RWPE1 (cell line): Measurements from ENCODE around the gene CPLX3.
A peak's percentile ranks its signal among the peaks of the same experiment; 100 is the strongest.

ENCODE experiments used
- CTCF ChIA-PET: fragments of 350-600 bp; sonication (Branson Sonifier 250); formaldehyde crosslinking; extraction: SDS; loops from one replicate; lab custom pipeline; 2021; lab: Yijun Ruan, JAX
- POLR2A ChIA-PET: fragments of 400-600 bp; formaldehyde crosslinking; extraction: SDS; loops from one replicate; lab custom pipeline; 2020; ENCODE audit warnings: antibody characterized with exemption; ENCODE audit not compliant: low non-redundant PET; lab: Yijun Ruan, JAX
- DNase-seq: peaks from one replicate; pipeline ENCODE4 v3.0.0; 2012; ENCODE audit warnings: low spot score
- H3K27ac ChIP-seq: fragments of 450-650 bp; 2 replicates; pipeline ENCODE4 v1.5.1; 2017
- CTCF ChIP-seq: fragments of 450-650 bp; conservative IDR thresholded peaks from 2 replicates; pipeline ENCODE4 v1.5.1; 2017; ENCODE audit warnings: low read depth, mild to moderate bottlenecking

The CPLX3 gene

GRCh38 chr15:74798388-74799254 lies 27.8 kb upstream of the CPLX3 start:
- peak overlapping the region; percentile 93 for H3K27ac ChIP-seq
- POLR2A ChIA-PET, result no interaction called here
- no peak for TF ChIP-seq CTCF
- no peak for DNase-seq
- CTCF ChIA-PET, result interaction anchor here (0.6 to 2.6 kb wide), 7 partner anchors 10 to 215 kb away, joined by 3 to 43 read pairs (median 10); partner anchors contain the start of gene CSK

- ChIA-PET POLR2A (no interaction called here), CTCF (interaction anchor here (0.6 to 2.6 kb wide), 12 partner anchors 9 to 167 kb away, joined by 3 to 43 read pairs (median 4); partner anchors contain the start of gene CSK)
- peak overlapping the region; percentile 93 for H3K27ac ChIP-seq
- no peak for DNase-seq
- no peak for TF ChIP-seq CTCF
These were observed 27.1 kb upstream of the CPLX3 start for GRCh38 chr15:74799255-74799855.

GRCh38 chr15:74799856-74800558 lies 26.4 kb upstream of the CPLX3 start:
- ChIA-PET POLR2A (no interaction called here), CTCF (interaction anchor here (0.7 to 2.6 kb wide), 13 partner anchors 8 to 165 kb away, joined by 3 to 43 read pairs (median 4); partner anchors contain the start of gene CSK)
- peak overlapping the region; percentile 93 for H3K27ac ChIP-seq
- TF ChIP-seq CTCF, result peak; percentile 98
- peak; percentile 98 for DNase-seq

GRCh38 chr15:74800559-74801094 lies 25.8 kb upstream of the CPLX3 start:
- CTCF ChIA-PET, result interaction anchor here (0.7 to 2.6 kb wide), 6 partner anchors 14 to 179 kb away, joined by 3 to 43 read pairs (median 4); partner anchors contain the start of gene CSK
- 0 out of 2 replicates have a peak, but pooled peaks have one; percentile 17 for TF ChIP-seq CTCF
- no peak for DNase-seq
- POLR2A ChIA-PET, result no interaction called here
- peak overlapping the region; percentile 93 for H3K27ac ChIP-seq

- ChIA-PET POLR2A (no interaction called here), CTCF (interaction anchor here (0.8 to 2.6 kb wide), 5 partner anchors 14 to 180 kb away, joined by 3 to 43 read pairs (median 4); partner anchors contain the start of gene CSK)
- H3K27ac ChIP-seq, result peak overlapping the region; percentile 93
- no peak for TF ChIP-seq CTCF
- no peak for DNase-seq
These were observed 25.0 kb upstream of the CPLX3 start for GRCh38 chr15:74801311-74801997.
